ENCODE results near the gene PRR7.
A peak's percentile ranks its signal among the peaks of the same experiment; 100 is the strongest.

Gene PRR7

DNA sequence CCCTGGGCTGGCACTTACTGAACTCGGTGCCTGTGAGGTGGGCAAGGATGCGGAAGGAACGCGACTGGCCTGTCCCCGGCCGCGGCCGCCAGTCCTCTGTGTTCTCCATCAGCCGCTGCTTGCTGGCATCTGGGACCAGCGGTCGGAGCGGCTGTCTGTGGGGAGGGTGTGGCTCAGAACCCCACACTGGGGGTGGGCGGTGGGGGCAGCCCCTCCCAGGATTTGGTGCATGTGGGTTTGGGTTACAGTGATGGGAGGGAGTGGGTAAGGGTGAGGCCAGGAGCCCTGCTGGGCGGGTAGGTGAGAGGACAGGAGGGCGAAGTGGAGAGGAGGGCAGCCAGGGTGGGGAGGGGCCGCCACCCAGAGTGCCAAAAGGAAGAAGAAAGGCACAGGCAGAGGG, 44.4 kb downstream of the PRR7 start:
- H3K27me3 ChIP-seq (ENCODE audit: control insufficient read depth, insufficient read depth, low read length) = peaks cover 4% of the 10 kb centered on the region
- no peak overlapping the region for H3K4me3 ChIP-seq (ENCODE audit: low read length)
- H3K4me1 ChIP-seq (ENCODE audit: control insufficient read depth, insufficient read depth, low read length) = peaks cover 33% of the 10 kb centered on the region
- no peak overlapping the region for H3K9ac ChIP-seq (ENCODE audit: low read length)
- H3K36me3 ChIP-seq (ENCODE audit: control insufficient read depth, insufficient read depth, low read length) = peaks cover 6% of the 10 kb centered on the region
- no peaks in the 10 kb centered on the region for H3K9me3 ChIP-seq (ENCODE audit: control insufficient read depth, low read length)

DNA sequence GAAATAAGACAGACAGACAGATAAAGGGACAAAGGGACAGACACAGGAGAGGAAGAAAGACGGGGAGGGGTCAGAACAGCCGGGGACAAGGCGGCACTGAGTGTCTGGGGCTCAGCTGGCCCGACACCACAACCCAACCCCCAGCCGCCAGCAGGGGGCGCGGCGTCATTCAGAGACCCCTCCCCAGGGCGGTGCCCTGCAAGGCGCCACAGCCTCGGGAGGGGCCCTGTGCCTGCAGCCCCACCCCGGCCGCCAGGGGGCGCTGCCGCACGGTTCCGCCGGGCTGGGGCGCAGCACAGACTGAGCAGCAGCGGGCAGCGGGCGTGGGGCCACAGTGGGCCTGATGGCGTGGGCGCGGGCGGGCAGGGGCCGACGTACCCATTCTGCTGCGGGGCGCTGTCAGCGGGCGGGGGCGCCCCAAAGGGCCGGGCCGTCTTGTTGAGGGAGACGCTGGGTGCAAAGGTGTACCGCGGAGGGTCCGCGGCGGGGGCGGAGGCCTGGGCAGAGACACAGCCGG, 44.9 kb downstream of the PRR7 start:
- peaks cover 7% of the 10 kb centered on the region for H3K27me3 ChIP-seq (ENCODE audit: control insufficient read depth, insufficient read depth, low read length)
- H3K4me1 ChIP-seq (ENCODE audit: control insufficient read depth, insufficient read depth, low read length) = peaks cover 38% of the 10 kb centered on the region

DNA sequence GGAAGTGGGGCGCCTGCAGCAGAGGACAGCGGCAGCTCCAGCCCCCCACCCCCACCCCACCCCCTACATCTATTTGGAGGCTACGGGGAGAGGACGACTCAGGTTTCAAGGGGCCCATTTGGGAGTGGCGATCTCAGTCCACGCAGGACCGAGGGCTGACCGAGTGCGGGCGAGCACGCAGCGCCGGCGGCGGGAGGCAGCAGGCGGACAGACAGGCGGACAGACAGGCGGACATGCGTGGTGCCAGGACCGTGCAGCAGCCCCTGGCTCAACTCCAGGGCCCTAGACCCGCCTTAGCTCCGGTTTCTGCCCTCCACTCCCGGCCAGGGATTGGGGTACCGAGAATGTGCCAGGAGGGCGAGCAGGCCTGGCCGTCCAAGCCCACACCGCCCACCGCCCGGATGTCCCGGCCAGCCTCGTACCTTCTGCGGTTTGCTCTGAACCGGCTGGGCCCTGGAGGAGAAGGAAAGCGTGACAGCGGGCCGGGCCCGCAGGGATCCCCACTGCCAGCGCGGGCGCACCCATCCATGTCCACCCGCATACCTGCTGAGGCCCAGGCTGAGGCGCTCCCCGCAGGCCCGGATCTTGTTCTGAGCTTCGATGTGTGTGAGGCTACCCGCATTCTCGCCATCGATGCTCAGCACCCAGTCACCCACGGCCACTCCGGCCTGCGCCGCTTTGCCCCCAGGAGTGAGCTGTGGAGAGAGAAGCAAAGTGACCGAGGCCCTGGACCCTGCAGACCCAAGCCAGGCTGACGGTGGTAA, 45.6 kb downstream of the PRR7 start:
- Histone ChIP-seq H3K36me3 (ENCODE audit: control insufficient read depth, insufficient read depth, low read length) (peaks cover 6% of the 10 kb centered on the region), H3K4me1 (ENCODE audit: control insufficient read depth, insufficient read depth, low read length) (peaks cover 39% of the 10 kb centered on the region), H3K9me3 (ENCODE audit: control insufficient read depth, low read length) (no peaks in the 10 kb centered on the region), H3K4me3 (ENCODE audit: low read length) (no peak overlapping the region), H3K9ac (ENCODE audit: low read length) (no peak overlapping the region), H3K27me3 (ENCODE audit: control insufficient read depth, insufficient read depth, low read length) (peaks cover 8% of the 10 kb centered on the region)

More for the DNA sequence above, 44.9 kb downstream of the PRR7 start:
- no peak overlapping the region for H3K9ac ChIP-seq (ENCODE audit: low read length)
- H3K36me3 ChIP-seq (ENCODE audit: control insufficient read depth, insufficient read depth, low read length) = peaks cover 6% of the 10 kb centered on the region
- no peak overlapping the region for H3K4me3 ChIP-seq (ENCODE audit: low read length)
- no peaks in the 10 kb centered on the region for H3K9me3 ChIP-seq (ENCODE audit: control insufficient read depth, low read length)

DNA sequence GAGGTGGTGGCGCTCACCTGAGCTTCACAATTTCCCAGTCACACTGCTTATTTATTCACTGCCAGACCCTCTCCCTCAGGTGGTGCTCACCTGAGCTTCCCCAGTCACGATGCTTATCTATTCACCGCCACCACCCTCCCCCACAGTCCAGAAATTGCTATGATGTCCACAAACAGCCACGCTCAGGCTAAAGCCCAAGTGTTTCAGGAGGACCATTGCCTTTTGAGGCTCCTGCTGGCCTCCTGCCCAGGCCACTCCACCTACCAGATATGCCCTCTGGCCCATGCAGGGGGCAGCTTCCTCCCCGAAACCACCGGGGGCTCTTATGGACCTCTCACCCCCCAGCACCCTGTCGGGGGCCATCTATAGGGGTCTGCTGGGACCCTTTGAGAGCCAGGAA, 46.2 kb downstream of the PRR7 start:
- H3K9me3 ChIP-seq (ENCODE audit: control insufficient read depth, low read length) = no peaks in the 10 kb centered on the region
- peaks cover 41% of the 10 kb centered on the region for H3K4me1 ChIP-seq (ENCODE audit: control insufficient read depth, insufficient read depth, low read length)
- no peak overlapping the region for H3K4me3 ChIP-seq (ENCODE audit: low read length)
- peaks cover 10% of the 10 kb centered on the region for H3K27me3 ChIP-seq (ENCODE audit: control insufficient read depth, insufficient read depth, low read length)
- H3K36me3 ChIP-seq (ENCODE audit: control insufficient read depth, insufficient read depth, low read length) = no peaks in the 10 kb centered on the region
- no peak overlapping the region for H3K9ac ChIP-seq (ENCODE audit: low read length)

DNA sequence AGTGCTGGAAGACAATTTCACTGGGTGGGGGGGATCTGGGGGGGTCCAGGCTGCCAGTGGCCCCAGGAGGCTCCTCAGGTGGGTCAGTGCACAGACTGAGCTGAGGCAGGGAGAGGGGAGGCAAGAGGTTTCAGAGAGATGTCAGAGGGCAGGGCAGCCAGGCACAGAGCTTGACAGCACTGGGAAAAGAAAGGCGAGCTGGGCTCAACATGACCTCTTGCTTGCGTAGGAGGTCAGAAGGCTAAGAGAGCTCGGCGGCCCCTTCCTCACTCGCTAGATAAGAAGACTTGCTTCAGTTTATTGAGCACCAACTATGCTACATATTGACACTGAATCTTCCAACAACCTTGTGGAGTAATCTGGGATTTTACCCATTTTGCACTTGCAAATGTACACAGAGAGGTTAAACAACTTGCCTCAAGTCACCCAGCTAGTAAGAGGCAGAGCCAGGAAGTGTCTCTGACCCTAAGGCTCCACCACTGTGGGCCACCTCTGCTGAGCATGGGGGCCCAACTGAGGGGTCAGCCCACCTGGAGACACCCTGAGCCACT, 47.3 kb downstream of the PRR7 start:
- no peak overlapping the region for H3K9ac ChIP-seq (ENCODE audit: low read length)
- H3K4me3 ChIP-seq (ENCODE audit: low read length) = no peak overlapping the region
- peaks cover 49% of the 10 kb centered on the region for H3K4me1 ChIP-seq (ENCODE audit: control insufficient read depth, insufficient read depth, low read length)
- no peaks in the 10 kb centered on the region for H3K36me3 ChIP-seq (ENCODE audit: control insufficient read depth, insufficient read depth, low read length)
- no peaks in the 10 kb centered on the region for H3K9me3 ChIP-seq (ENCODE audit: control insufficient read depth, low read length)
- H3K27me3 ChIP-seq (ENCODE audit: control insufficient read depth, insufficient read depth, low read length) = peaks cover 19% of the 10 kb centered on the region

DNA sequence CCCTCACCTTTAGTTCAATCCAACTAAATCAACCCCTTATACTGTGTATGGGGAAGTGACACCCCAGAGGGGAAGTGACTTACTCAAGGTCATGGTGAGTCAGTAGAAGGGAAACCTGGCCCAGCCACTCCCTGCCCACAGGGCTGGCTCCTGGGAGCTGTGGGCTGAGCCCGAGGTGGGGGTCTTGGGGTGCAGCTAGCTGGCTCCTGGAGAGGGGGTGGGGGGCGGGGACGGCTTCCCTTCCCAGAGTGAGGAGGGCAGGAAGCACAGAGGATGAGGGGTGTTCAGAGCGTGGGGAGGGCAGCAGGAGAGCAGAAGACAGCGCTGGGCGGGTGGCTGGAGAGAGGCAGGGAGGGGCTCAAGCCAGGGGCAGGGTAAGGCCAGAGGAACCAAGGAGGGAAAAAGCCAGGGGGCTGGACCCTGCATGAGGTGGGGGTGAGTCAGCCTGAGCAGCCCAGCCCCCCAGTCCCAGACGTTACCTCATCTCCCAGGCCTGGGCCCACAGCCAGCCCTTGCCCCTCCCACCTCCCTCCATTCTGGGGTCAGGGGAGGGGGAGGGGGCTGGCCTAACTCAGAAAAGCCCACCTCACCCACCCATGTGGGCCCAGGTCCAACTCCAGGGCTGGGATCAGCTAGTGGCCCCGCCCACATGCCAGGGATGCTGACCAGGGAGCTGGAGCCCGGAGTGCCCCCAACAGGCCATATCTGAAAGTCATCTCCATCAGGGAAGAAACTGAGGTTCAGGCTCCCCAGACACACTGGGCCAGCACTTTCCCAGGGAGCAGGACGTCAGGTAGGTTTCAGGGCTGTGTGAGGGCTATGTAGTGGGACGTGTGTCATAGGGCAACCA, 48.0 kb downstream of the PRR7 start:
- peaks cover 19% of the 10 kb centered on the region for H3K27me3 ChIP-seq (ENCODE audit: control insufficient read depth, insufficient read depth, low read length)
- no peaks in the 10 kb centered on the region for H3K9me3 ChIP-seq (ENCODE audit: control insufficient read depth, low read length)
- H3K36me3 ChIP-seq (ENCODE audit: control insufficient read depth, insufficient read depth, low read length) = no peaks in the 10 kb centered on the region
- no peak overlapping the region for H3K4me3 ChIP-seq (ENCODE audit: low read length)
- peaks cover 42% of the 10 kb centered on the region for H3K4me1 ChIP-seq (ENCODE audit: control insufficient read depth, insufficient read depth, low read length)
- H3K9ac ChIP-seq (ENCODE audit: low read length) = no peak overlapping the region

DNA sequence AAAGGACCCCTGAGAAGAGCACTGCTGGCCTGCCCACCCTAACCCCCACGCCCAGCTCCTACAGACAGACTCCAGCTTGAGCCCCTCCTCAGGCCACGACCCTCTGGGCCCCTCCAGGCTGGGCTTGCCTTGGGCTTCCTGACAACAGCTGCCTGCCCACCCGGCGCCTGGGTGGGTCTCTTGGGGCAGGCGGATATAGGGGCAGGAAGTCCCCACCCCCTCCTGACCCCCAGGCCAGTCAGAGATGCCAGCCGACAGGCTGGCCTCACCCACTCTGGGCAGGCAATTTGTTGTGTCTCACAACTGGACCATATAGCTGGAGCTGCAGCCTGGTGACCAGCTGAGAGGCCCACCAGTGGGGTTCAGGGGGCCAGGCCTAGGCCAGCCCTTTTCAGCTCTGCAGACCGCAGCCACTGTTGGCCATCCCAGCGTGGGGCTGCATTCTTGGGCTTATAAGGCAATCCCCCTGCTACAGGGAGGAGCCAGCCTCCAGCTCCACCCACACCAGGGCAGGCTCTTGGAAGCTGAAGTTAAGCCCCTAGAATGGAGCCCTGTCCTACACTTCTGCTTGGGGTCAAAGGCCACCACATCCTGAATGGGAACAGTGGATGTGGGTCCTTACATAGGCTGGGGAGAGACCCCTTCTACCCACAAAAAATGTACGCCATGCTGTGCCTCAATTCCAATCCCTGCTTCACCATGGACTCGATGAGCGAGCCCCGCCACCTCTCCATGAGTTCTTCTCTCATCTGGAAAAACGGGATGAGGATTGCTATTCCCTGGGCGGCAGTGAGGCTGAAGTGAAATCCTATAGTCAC, 48.8 kb downstream of the PRR7 start:
- peak overlapping the region; percentile 74 for H3K9ac ChIP-seq (ENCODE audit: low read length)
- no peaks in the 10 kb centered on the region for H3K9me3 ChIP-seq (ENCODE audit: control insufficient read depth, low read length)
- no peaks in the 10 kb centered on the region for H3K36me3 ChIP-seq (ENCODE audit: control insufficient read depth, insufficient read depth, low read length)
- no peak overlapping the region for H3K4me3 ChIP-seq (ENCODE audit: low read length)
- H3K4me1 ChIP-seq (ENCODE audit: control insufficient read depth, insufficient read depth, low read length) = peaks cover 41% of the 10 kb centered on the region
- H3K27me3 ChIP-seq (ENCODE audit: control insufficient read depth, insufficient read depth, low read length) = peaks cover 19% of the 10 kb centered on the region

DNA sequence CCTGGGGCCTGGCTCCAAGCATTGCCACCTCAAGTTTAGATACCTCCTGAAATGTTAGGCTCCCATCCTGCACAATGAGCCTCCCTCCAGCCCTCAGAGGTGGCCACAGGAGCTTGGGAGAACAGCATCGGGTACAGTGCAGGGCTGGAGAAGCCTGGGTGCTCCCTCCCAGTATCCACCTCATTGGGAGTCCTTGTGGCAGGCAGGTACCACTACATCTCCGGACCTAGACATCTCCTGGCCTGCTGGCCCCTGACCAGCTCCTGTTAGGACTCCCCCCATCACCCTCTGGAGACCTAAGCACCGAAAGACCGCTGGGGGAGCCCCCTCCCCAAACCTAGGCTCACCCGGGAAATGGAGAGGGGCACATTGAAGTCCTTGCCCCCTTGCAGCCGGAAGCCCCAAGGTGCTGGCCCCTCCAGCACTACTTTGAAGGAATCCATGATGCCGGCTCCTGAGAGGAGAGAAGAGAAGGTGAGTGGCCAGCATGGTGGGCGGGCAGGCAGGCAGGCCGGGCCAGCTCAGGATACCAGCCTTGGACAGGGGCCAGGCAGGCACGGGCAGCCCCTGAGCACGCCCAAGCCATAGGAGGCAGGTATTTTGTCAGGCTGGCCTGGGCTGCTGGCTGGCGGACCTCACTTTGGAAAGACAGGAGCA, 49.6 kb downstream of the PRR7 start:
- H3K4me3 ChIP-seq (ENCODE audit: low read length) = no peak overlapping the region
- no peaks in the 10 kb centered on the region for H3K36me3 ChIP-seq (ENCODE audit: control insufficient read depth, insufficient read depth, low read length)
- H3K27me3 ChIP-seq (ENCODE audit: control insufficient read depth, insufficient read depth, low read length) = peaks cover 19% of the 10 kb centered on the region
- peak overlapping the region; percentile 74 for H3K9ac ChIP-seq (ENCODE audit: low read length)
- H3K4me1 ChIP-seq (ENCODE audit: control insufficient read depth, insufficient read depth, low read length) = peaks cover 47% of the 10 kb centered on the region
- H3K9me3 ChIP-seq (ENCODE audit: control insufficient read depth, low read length) = no peaks in the 10 kb centered on the region

DNA sequence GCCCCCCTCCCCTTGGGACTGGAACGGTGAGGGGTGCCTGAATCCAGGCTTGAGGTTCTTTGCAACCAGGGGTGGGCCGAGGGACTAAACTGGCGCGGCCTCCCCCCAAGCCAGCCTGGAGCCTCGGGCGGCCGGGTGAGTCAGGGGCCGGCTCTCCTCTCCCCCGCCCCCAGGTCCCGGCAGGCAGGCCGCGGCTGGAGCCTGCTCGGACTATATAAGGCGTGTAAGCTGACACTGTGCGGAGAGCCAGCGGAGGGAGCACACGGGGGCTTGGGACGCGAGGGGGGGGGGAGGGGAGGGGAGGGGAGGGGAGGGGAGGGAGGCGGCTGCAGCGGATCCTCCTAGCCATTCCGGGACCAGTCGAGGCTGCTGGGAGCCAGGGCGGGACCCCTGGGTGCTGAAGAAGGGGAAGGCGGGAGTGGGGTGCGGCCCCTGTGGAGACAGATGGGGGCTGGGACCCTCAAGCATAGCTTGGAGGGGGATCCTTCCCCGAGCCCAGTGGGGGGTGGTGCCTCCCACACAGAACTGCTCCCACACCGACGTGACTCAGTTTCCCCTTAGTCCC, 50.2 kb downstream of the PRR7 start:
- Histone ChIP-seq H3K27me3 (ENCODE audit: control insufficient read depth, insufficient read depth, low read length) (peaks cover 19% of the 10 kb centered on the region), H3K4me3 (ENCODE audit: low read length) (peak overlapping the region; percentile 80), H3K9ac (ENCODE audit: low read length) (peak overlapping the region; percentile 74), H3K9me3 (ENCODE audit: control insufficient read depth, low read length) (no peaks in the 10 kb centered on the region), H3K36me3 (ENCODE audit: control insufficient read depth, insufficient read depth, low read length) (no peaks in the 10 kb centered on the region), H3K4me1 (ENCODE audit: control insufficient read depth, insufficient read depth, low read length) (peaks cover 47% of the 10 kb centered on the region)

DNA sequence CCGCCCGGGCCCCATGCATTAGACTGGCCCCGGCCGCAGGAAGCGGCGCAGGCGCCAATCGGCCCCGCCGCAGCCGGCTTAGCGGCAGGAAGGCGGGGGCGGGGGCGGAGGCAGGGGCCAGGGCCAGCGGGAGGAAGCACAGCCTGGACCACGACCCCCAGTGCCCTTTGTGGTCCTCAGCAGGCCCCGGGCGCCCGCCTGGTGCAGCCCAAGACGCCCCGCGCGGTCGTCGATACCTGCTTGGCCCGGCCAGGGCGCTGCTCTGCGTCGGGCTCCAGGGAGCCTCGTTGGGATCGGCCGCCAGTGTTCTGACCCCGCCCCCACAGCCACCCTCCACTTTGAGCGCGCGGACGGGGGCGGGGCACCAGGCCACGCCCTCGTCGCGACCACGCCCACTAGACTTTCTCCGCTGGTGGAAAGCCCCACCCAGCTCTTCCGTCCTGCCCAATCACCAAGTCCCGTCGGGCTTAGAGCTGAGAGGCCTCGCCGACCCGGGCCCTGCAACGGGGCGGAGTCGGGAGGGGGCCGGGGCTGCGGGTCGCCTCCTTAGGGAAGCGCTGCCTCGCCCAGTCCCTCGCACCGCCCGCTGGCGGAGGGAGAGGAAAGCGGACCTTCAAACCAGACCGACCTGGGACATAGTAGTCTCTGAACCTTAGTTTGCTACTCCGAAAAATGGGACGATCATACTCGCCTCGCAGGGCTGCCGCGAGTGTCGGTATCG, 50.8 kb downstream of the PRR7 start, which contains the start of gene PDLIM7:
PDLIM7 (minus strand) TSS at position 313 of the 721 bp plus-strand sequence. CDS start 1,092 bp downstream, outside the sequence.
- Histone ChIP-seq H3K36me3 (ENCODE audit: control insufficient read depth, insufficient read depth, low read length) (no peaks in the 10 kb centered on the region), H3K27me3 (ENCODE audit: control insufficient read depth, insufficient read depth, low read length) (peaks cover 19% of the 10 kb centered on the region), H3K9me3 (ENCODE audit: control insufficient read depth, low read length) (no peaks in the 10 kb centered on the region), H3K9ac (ENCODE audit: low read length) (peak within 1 kb of the TSS; percentile 74), H3K4me1 (ENCODE audit: control insufficient read depth, insufficient read depth, low read length) (peaks cover 47% of the 10 kb centered on the region), H3K4me3 (ENCODE audit: low read length) (peak within 1 kb of the TSS; percentile 80)
